Smooth muscle cell (in vitro differentiated cells): ENCODE results near the gene LCK. TPM values are rescaled to one million over a fixed set of nuclear protein-coding genes. Genes with fewer than 3 reads are reported as not detected.

Source experiments
- DNase-seq: peaks from one replicate; lab custom pipeline; 2025; ENCODE audit not compliant: unreplicated experiment; lab: John Stamatoyannopoulos, UW
- H2AFZ ChIP-seq: fragments of 200-600 bp; sonication (generic); 2 replicates; pipeline ENCODE4 v1.6.0; 2016; ENCODE audit warnings: antibody characterized with exemption, low read depth, mild to moderate bottlenecking
- H3F3A ChIP-seq: fragments of 200-600 bp; sonication (generic); 2 replicates; pipeline ENCODE4 v1.6.0; 2017; ENCODE audit warnings: antibody characterized with exemption, low read depth
- H3K27ac ChIP-seq: fragments of 200-600 bp; sonication (generic); 2 replicates; pipeline ENCODE4 v1.5.1; 2016; ENCODE audit warnings: low read depth, mild to moderate bottlenecking
- H3K27me3 ChIP-seq: fragments of 200-600 bp; sonication (generic); 2 replicates; pipeline ENCODE4 v1.6.1; 2016; ENCODE audit warnings: low read depth, mild to moderate bottlenecking
- H3K36me3 ChIP-seq: fragments of 200-600 bp; sonication (generic); 2 replicates; pipeline ENCODE4 v1.5.1; 2016; ENCODE audit warnings: low read depth
- H3K4me1 ChIP-seq: fragments of 200-600 bp; sonication (generic); 2 replicates; pipeline ENCODE4 v1.5.1; 2016; ENCODE audit warnings: low read depth
- H3K4me2 ChIP-seq: fragments of 200-600 bp; sonication (generic); 2 replicates; pipeline ENCODE4 v1.6.0; 2016; ENCODE audit warnings: mild to moderate bottlenecking
- H3K4me3 ChIP-seq: fragments of 200-600 bp; sonication (generic); 2 replicates; pipeline ENCODE4 v1.5.1; 2016; ENCODE audit warnings: mild to moderate bottlenecking
- H3K79me2 ChIP-seq: fragments of 200-600 bp; sonication (generic); 2 replicates; pipeline ENCODE4 v1.6.0; 2016; ENCODE audit warnings: low read depth, mild to moderate bottlenecking
- H3K9ac ChIP-seq: fragments of 200-600 bp; sonication (generic); 2 replicates; pipeline ENCODE4 v1.6.0; 2016; ENCODE audit warnings: low read depth
- H3K9me3 ChIP-seq: fragments of 200-600 bp; sonication (generic); replicated peaks from 2 replicates; pipeline ENCODE4 v1.5.1; 2016; ENCODE audit warnings: low read depth
- H4K20me1 ChIP-seq: fragments of 200-600 bp; sonication (generic); 2 replicates; pipeline ENCODE4 v1.6.0; 2016; ENCODE audit warnings: low read depth
- CTCF ChIP-seq: fragments of 200-600 bp; sonication (generic); IDR thresholded peaks from 2 replicates; pipeline ENCODE4 v1.5.1; 2017; ENCODE audit warnings: borderline replicate concordance, mild to moderate bottlenecking, antibody characterized with exemption; ENCODE audit not compliant: insufficient read depth, poor library complexity, severe bottlenecking
- WGBS: methylation state at CpG from one replicate; pipeline ENCODE4 v1.1.7; 2016; ENCODE audit warnings: low lambda C conversion rate; 5-methylcytosine and 5-hydroxymethylcytosine counted together
- polyA plus RNA-seq: library from polyadenylated mRNA; unstranded; fragments of >200 nt; fragmentation: Nextera tagmentation; extraction: Ambion mirVana; gene quantifications from 2 replicates; pipeline ENCODE4 v1.2.1, GENCODE V29; 2016
- total RNA-seq: library from RNA; depleted of rRNA; stranded (reverse); fragments of >200 nt; gene quantifications from 2 replicates; pipeline ENCODE4 v1.2.3, GENCODE V29; 2014

Gene LCK
- total and polyA plus RNA-seq, 2 experiments from 2014 or later = 0.22 TPM; not detected in 1

GRCh38 chr1:32263744-32264143 lies 12.7 kb downstream of the LCK start:
- H3F3A ChIP-seq = no peaks in the 10 kb centered on the region
- H3K79me2 ChIP-seq = no peaks in the 10 kb centered on the region
- DNase-seq = no peak
- H3K9ac ChIP-seq = no peak overlapping the region
- TF ChIP-seq CTCF = no peak
- H3K27ac ChIP-seq = no peak overlapping the region
- H3K36me3 ChIP-seq = no peaks in the 10 kb centered on the region
- no peaks in the 10 kb centered on the region for H3K4me1 ChIP-seq
- no peak overlapping the region for H3K4me2 ChIP-seq
- H4K20me1 ChIP-seq = no peaks in the 10 kb centered on the region
- no peak overlapping the region for H2AFZ ChIP-seq
- H3K27me3 ChIP-seq = no peaks in the 10 kb centered on the region
- H3K4me3 ChIP-seq = no peak overlapping the region
- no peaks in the 10 kb centered on the region for H3K9me3 ChIP-seq
- 93% methylated on average over 4 of the region's 4 CpGs for WGBS

- Histone ChIP-seq H3F3A (no peaks in the 10 kb centered on the region), H3K9ac (no peak overlapping the region), H3K36me3 (no peaks in the 10 kb centered on the region), H3K79me2 (no peaks in the 10 kb centered on the region), H3K4me3 (no peak overlapping the region), H3K4me1 (no peaks in the 10 kb centered on the region), H3K27ac (no peak overlapping the region), H4K20me1 (no peaks in the 10 kb centered on the region), H3K27me3 (no peaks in the 10 kb centered on the region), H2AFZ (no peak overlapping the region), H3K9me3 (no peaks in the 10 kb centered on the region), H3K4me2 (no peak overlapping the region)
- DNase-seq = no peak
- WGBS = 96% methylated on average over 9 of the region's 9 CpGs
- no peak for TF ChIP-seq CTCF
Observed at GRCh38 chr1:32265846-32266245, 14.8 kb downstream of the LCK start.

GRCh38 chr1:32266921-32267591 lies 16.0 kb downstream of the LCK start:
- Histone ChIP-seq H3K4me2 (no peak overlapping the region), H3K9ac (no peak overlapping the region), H3K36me3 (no peaks in the 10 kb centered on the region), H3K4me1 (no peaks in the 10 kb centered on the region), H3K9me3 (no peaks in the 10 kb centered on the region), H3K27me3 (no peaks in the 10 kb centered on the region), H3K27ac (no peak overlapping the region), H4K20me1 (no peaks in the 10 kb centered on the region), H3K4me3 (no peak overlapping the region), H3K79me2 (no peaks in the 10 kb centered on the region), H3F3A (no peaks in the 10 kb centered on the region), H2AFZ (no peak overlapping the region)
- no peak for DNase-seq
- no peak for TF ChIP-seq CTCF
- 80% methylated on average over 7 of the region's 7 CpGs for WGBS

- Histone ChIP-seq H3K27ac (no peak overlapping the region), H3K4me3 (no peak overlapping the region), H3K27me3 (no peaks in the 10 kb centered on the region), H3K4me1 (peaks cover 5% of the 10 kb centered on the region), H4K20me1 (no peaks in the 10 kb centered on the region), H3K9ac (no peak overlapping the region), H3K79me2 (no peaks in the 10 kb centered on the region), H3K4me2 (no peak overlapping the region), H3F3A (no peaks in the 10 kb centered on the region), H3K9me3 (no peaks in the 10 kb centered on the region), H3K36me3 (no peaks in the 10 kb centered on the region), H2AFZ (no peak overlapping the region)
- TF ChIP-seq CTCF = no peak
- no peak for DNase-seq
Observed at GRCh38 chr1:32269744-32270143, 18.7 kb downstream of the LCK start.
